ENCODE results near the gene MYO1G.

MYO1G gene

GRCh38 chr7:44980393-44981034 lies 1.7 kb upstream of the MYO1G start:
- Mint-ChIP-seq H3K9me3 (no peaks in the 10 kb centered on the region), H3K4me1 (peaks cover 59% of the 10 kb centered on the region), H3K4me3 (peak overlapping the region; percentile 95), H3K27ac (peak overlapping the region; percentile 98), H3K36me3 (peaks cover 33% of the 10 kb centered on the region), H3K27me3 (no peaks in the 10 kb centered on the region)
- DNase-seq (ENCODE audit: low spot score in 2 of 2) (peak in 1 of 2 donors; percentile 74), ATAC-seq (ENCODE audit: low read depth) (peak; percentile 65)

GRCh38 chr7:44979481-44980392 lies 922 bp upstream of the MYO1G start:
- no peak for ATAC-seq (ENCODE audit: low read depth)
- Mint-ChIP-seq H3K27ac (peak overlapping the region; percentile 98), H3K4me1 (peaks cover 54% of the 10 kb centered on the region)

GRCh38 chr7:44977959-44978335 lies 868 bp downstream of the MYO1G start:
- H3K27ac Mint-ChIP-seq = peak overlapping the region; percentile 98
- H3K27me3 Mint-ChIP-seq = no peaks in the 10 kb centered on the region
- ATAC-seq (ENCODE audit: low read depth) (no peak), DNase-seq (ENCODE audit: low spot score in 2 of 2) (no peak)
- peaks cover 17% of the 10 kb centered on the region for H3K36me3 Mint-ChIP-seq
- H3K4me1 Mint-ChIP-seq = peaks cover 46% of the 10 kb centered on the region
- no peaks in the 10 kb centered on the region for H3K9me3 Mint-ChIP-seq
- peak overlapping the region; percentile 95 for H3K4me3 Mint-ChIP-seq

More at GRCh38 chr7:44979481-44980392, 922 bp upstream of the MYO1G start:
- peak overlapping the region; percentile 95 for H3K4me3 Mint-ChIP-seq
- no peaks in the 10 kb centered on the region for H3K27me3 Mint-ChIP-seq
- peaks cover 29% of the 10 kb centered on the region for H3K36me3 Mint-ChIP-seq
- no peak for DNase-seq (ENCODE audit: low spot score in 2 of 2)
- no peaks in the 10 kb centered on the region for H3K9me3 Mint-ChIP-seq

- Mint-ChIP-seq H3K4me1 (peaks cover 46% of the 10 kb centered on the region), H3K9me3 (no peaks in the 10 kb centered on the region), H3K36me3 (peaks cover 13% of the 10 kb centered on the region), H3K27ac (peak overlapping the region; percentile 98), H3K27me3 (no peaks in the 10 kb centered on the region), H3K4me3 (peak overlapping the region; percentile 95)
- DNase-seq (ENCODE audit: low spot score in 2 of 2) (no peak), ATAC-seq (ENCODE audit: low read depth) (peak; percentile 41)
These were observed 1.4 kb downstream of the MYO1G start for GRCh38 chr7:44977304-44977958.

GRCh38 chr7:44976746-44977196 lies 2.0 kb downstream of the MYO1G start:
- ATAC-seq (ENCODE audit: low read depth) = no peak
- Mint-ChIP-seq H3K9me3 (no peaks in the 10 kb centered on the region), H3K4me3 (peak overlapping the region; percentile 95), H3K36me3 (peaks cover 18% of the 10 kb centered on the region), H3K27ac (peak overlapping the region; percentile 98), H3K4me1 (peaks cover 51% of the 10 kb centered on the region), H3K27me3 (no peaks in the 10 kb centered on the region)
- no peak for DNase-seq (ENCODE audit: low spot score in 2 of 2)

- peaks cover 19% of the 10 kb centered on the region for H3K36me3 Mint-ChIP-seq
- ATAC-seq (ENCODE audit: low read depth) = no peak
- no peaks in the 10 kb centered on the region for H3K9me3 Mint-ChIP-seq
- H3K27ac Mint-ChIP-seq = peak overlapping the region; percentile 98
- H3K27me3 Mint-ChIP-seq = no peaks in the 10 kb centered on the region
- peaks cover 51% of the 10 kb centered on the region for H3K4me1 Mint-ChIP-seq
- H3K4me3 Mint-ChIP-seq = peak overlapping the region; percentile 95
- DNase-seq (ENCODE audit: low spot score in 2 of 2) = no peak
These were observed 2.6 kb downstream of the MYO1G start for GRCh38 chr7:44976040-44976745.

- no peak for ATAC-seq (ENCODE audit: low read depth)
- Mint-ChIP-seq H3K36me3 (peaks cover 19% of the 10 kb centered on the region), H3K27me3 (no peaks in the 10 kb centered on the region), H3K9me3 (no peaks in the 10 kb centered on the region), H3K4me3 (no peak overlapping the region), H3K27ac (peak overlapping the region; percentile 31), H3K4me1 (peaks cover 45% of the 10 kb centered on the region)
- DNase-seq (ENCODE audit: low spot score in 2 of 2) = no peak
These were observed 3.3 kb downstream of the MYO1G start for GRCh38 chr7:44975331-44976039.

- Mint-ChIP-seq H3K27ac (no peak overlapping the region), H3K27me3 (no peaks in the 10 kb centered on the region), H3K4me1 (peaks cover 36% of the 10 kb centered on the region), H3K4me3 (no peak overlapping the region), H3K9me3 (no peaks in the 10 kb centered on the region), H3K36me3 (peaks cover 19% of the 10 kb centered on the region)
- ATAC-seq (ENCODE audit: low read depth) (no peak), DNase-seq (ENCODE audit: low spot score in 2 of 2) (no peak)
These were observed 4.3 kb downstream of the MYO1G start for GRCh38 chr7:44974549-44974948.

- Mint-ChIP-seq H3K4me3 (no peak overlapping the region), H3K27ac (no peak overlapping the region), H3K4me1 (peaks cover 30% of the 10 kb centered on the region), H3K27me3 (no peaks in the 10 kb centered on the region), H3K36me3 (peaks cover 20% of the 10 kb centered on the region), H3K9me3 (no peaks in the 10 kb centered on the region)
- ATAC-seq (ENCODE audit: low read depth) (no peak), DNase-seq (ENCODE audit: low spot score in 2 of 2) (no peak)
These were observed 5.0 kb downstream of the MYO1G start for GRCh38 chr7:44973610-44974401.

- Mint-ChIP-seq H3K36me3 (peaks cover 22% of the 10 kb centered on the region), H3K4me1 (peaks cover 25% of the 10 kb centered on the region), H3K27me3 (no peaks in the 10 kb centered on the region), H3K27ac (no peak overlapping the region), H3K4me3 (no peak overlapping the region), H3K9me3 (no peaks in the 10 kb centered on the region)
- no peak for DNase-seq (ENCODE audit: low spot score in 2 of 2)
- ATAC-seq (ENCODE audit: low read depth) = no peak
These were observed 6.3 kb downstream of the MYO1G start for GRCh38 chr7:44972562-44972961.

GRCh38 chr7:44971902-44972441 lies 6.8 kb downstream of the MYO1G start:
- Mint-ChIP-seq H3K4me3 (no peak overlapping the region), H3K4me1 (peaks cover 25% of the 10 kb centered on the region), H3K27me3 (no peaks in the 10 kb centered on the region), H3K9me3 (no peaks in the 10 kb centered on the region), H3K27ac (peak overlapping the region; percentile 74), H3K36me3 (peaks cover 22% of the 10 kb centered on the region)
- no peak for ATAC-seq (ENCODE audit: low read depth)
- DNase-seq (ENCODE audit: low spot score in 2 of 2) = no peak

GRCh38 chr7:44971188-44971901 lies 7.5 kb downstream of the MYO1G start:
- no peaks in the 10 kb centered on the region for H3K9me3 Mint-ChIP-seq
- ATAC-seq (ENCODE audit: low read depth) (no peak), DNase-seq (ENCODE audit: low spot score in 2 of 2) (no peak)
- no peak overlapping the region for H3K27ac Mint-ChIP-seq
- peaks cover 20% of the 10 kb centered on the region for H3K36me3 Mint-ChIP-seq
- no peaks in the 10 kb centered on the region for H3K27me3 Mint-ChIP-seq
- H3K4me3 Mint-ChIP-seq = no peak overlapping the region
- H3K4me1 Mint-ChIP-seq = peaks cover 21% of the 10 kb centered on the region
